Measurements from ENCODE around the gene ADGRB2. TPM values are rescaled to one million over a fixed set of nuclear protein-coding genes. Genes with fewer than 3 reads are reported as not detected.
A peak's percentile ranks its signal among the peaks of the same experiment; 100 is the strongest.

ADGRB2 gene
- total RNA-seq, 1 donor = 5.8 TPM

DNA sequence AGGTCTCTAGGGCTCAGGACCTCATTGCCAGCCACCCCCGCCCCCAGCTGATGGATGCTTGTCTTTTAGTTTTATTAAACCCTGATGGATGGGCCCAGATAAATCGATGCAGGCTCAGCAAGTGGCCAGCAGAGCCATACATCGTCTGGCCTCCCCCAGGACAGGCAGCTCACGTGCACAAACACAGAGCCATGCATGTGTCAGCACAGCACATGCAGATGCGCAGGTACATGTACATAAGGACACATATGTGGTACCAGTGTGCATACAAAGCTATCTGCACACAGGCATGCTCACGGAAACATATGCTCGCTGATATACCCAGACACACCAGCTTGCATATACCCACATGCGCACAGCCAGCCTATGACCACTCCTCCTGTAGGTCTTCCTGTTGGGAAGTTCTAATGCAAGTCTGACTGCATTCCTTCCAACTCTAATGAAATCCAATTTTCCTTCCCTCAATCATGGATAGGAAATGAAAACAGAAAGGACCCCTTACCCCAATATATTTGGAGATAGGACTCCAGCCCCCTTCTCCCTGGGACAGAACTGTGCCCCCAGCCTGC, 61.2 kb downstream of the ADGRB2 start:
- peak overlapping the region; percentile 77 for H3K4me3 ChIP-seq (ENCODE audit: insufficient read depth, low read length)
- H3K27me3 ChIP-seq (ENCODE audit: insufficient read depth, low read length) = no peaks in the 10 kb centered on the region
- no peaks in the 10 kb centered on the region for H3K9me3 ChIP-seq (ENCODE audit: low read depth, low read length)
- peaks cover 70% of the 10 kb centered on the region for H3K4me1 ChIP-seq (ENCODE audit: insufficient read depth, low read length)
- no peak overlapping the region for H2AFZ ChIP-seq (ENCODE audit: low read length)
- H3K36me3 ChIP-seq (ENCODE audit: insufficient read depth, low read length) = peaks cover 29% of the 10 kb centered on the region
- DNase-seq (ENCODE audit: insufficient read length, low spot score, missing footprints) = peak; percentile 65
- TF ChIP-seq, protein P1, sequence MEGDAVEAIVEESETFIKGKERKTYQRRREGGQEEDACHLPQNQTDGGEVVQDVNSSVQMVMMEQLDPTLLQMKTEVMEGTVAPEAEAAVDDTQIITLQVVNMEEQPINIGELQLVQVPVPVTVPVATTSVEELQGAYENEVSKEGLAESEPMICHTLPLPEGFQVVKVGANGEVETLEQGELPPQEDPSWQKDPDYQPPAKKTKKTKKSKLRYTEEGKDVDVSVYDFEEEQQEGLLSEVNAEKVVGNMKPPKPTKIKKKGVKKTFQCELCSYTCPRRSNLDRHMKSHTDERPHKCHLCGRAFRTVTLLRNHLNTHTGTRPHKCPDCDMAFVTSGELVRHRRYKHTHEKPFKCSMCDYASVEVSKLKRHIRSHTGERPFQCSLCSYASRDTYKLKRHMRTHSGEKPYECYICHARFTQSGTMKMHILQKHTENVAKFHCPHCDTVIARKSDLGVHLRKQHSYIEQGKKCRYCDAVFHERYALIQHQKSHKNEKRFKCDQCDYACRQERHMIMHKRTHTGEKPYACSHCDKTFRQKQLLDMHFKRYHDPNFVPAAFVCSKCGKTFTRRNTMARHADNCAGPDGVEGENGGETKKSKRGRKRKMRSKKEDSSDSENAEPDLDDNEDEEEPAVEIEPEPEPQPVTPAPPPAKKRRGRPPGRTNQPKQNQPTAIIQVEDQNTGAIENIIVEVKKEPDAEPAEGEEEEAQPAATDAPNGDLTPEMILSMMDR (IDR thresholded peaks at IDR 0.05; ENCODE audit: extremely low read depth, low read depth, low read length) = no peak
- peak overlapping the region; percentile 85 for H3K27ac ChIP-seq (ENCODE audit: low read depth, low read length)
- H4K20me1 ChIP-seq (ENCODE audit: insufficient read depth, low read length) = no peaks in the 10 kb centered on the region
- peak overlapping the region; percentile 92 for H3K4me2 ChIP-seq (ENCODE audit: insufficient read depth, low read length)
- H3K79me2 ChIP-seq (ENCODE audit: insufficient read depth, low read length) = peaks cover 35% of the 10 kb centered on the region

DNA sequence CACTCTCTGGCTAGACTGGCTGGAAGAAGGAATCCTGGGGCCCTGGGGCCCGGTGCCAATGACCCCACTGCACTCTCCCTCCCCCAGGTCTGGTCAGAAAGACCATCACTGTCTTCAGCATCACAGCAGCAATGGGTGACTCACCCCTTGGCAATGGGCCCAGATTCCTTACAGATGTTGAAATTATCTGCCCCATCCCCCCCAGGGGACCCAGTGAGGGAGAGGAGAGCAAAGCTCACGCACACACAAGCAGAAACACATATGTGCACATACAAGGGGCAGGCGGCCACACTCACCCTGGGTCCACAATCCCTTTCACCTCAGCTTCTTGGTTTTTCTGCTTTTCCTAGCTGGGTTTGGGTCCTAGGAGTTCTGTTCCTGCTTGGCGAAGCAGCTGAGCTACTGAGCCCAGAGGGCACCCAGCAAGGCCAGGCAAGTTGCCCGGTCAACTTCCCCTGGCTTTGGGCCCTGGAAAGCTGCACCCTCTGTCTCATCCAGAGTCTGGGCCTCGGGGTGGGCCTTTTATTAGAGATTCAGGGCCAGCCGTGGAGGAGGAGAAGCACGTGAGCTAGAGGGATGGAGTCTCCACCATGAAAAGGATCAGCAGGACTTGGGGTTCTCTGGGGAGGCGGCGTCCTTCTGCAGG, 62.9 kb downstream of the ADGRB2 start:
- Histone ChIP-seq H3K4me1 (ENCODE audit: insufficient read depth, low read length) (peaks cover 53% of the 10 kb centered on the region), H3K4me3 (ENCODE audit: insufficient read depth, low read length) (peak overlapping the region; percentile 77), H3K79me2 (ENCODE audit: insufficient read depth, low read length) (peaks cover 44% of the 10 kb centered on the region)

DNA sequence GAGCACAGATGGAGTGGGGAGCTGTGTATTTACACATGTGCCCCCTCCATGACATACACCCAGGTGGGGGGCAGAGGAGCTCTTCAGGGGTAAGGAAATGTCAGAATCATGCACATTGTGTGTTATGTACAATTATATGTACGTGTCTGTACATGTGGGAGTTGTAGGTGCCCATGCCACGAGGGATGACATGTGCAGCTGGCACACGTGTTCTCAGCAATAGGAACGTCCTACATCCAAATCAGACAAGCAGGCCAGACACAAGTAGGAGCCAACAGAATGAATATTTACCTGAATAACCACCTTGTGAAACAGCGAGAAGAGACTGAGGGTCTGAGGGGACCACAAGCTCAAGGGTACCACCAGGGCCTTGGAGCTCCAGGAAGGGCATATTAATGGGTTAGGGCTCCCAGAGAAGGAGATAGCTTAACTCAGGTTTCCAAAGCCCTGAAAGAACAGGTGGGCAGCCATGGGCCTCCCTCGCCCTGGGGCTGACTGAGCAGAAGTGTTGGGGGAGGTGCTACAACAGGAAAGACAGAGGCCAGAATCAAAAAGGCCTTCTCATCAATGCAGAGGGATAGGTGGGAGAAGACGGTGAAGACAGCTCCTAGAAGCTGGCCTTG, 63.6 kb downstream of the ADGRB2 start:
- Histone ChIP-seq H3K4me1 (ENCODE audit: insufficient read depth, low read length) (peaks cover 50% of the 10 kb centered on the region), H3K27me3 (ENCODE audit: insufficient read depth, low read length) (no peaks in the 10 kb centered on the region), H2AFZ (ENCODE audit: low read length) (no peak overlapping the region), H3K4me2 (ENCODE audit: insufficient read depth, low read length) (peak overlapping the region; percentile 92), H3K36me3 (ENCODE audit: insufficient read depth, low read length) (peaks cover 50% of the 10 kb centered on the region), H4K20me1 (ENCODE audit: insufficient read depth, low read length) (peaks cover under 1% of the 10 kb centered on the region), H3K9me3 (ENCODE audit: low read depth, low read length) (no peaks in the 10 kb centered on the region), H3K4me3 (ENCODE audit: insufficient read depth, low read length) (peak overlapping the region; percentile 4), H3K79me2 (ENCODE audit: insufficient read depth, low read length) (peaks cover 44% of the 10 kb centered on the region), H3K27ac (ENCODE audit: low read depth, low read length) (peak overlapping the region; percentile 82)
- DNase-seq (ENCODE audit: insufficient read length, low spot score, missing footprints) = peak; percentile 68
- TF ChIP-seq, protein P1 (IDR thresholded peaks at IDR 0.05; ENCODE audit: extremely low read depth, low read depth, low read length) = no peak

More for the DNA sequence above, 62.9 kb downstream of the ADGRB2 start:
- no peaks in the 10 kb centered on the region for H3K27me3 ChIP-seq (ENCODE audit: insufficient read depth, low read length)
- H3K4me2 ChIP-seq (ENCODE audit: insufficient read depth, low read length) = peak overlapping the region; percentile 92
- peak overlapping the region; percentile 82 for H3K27ac ChIP-seq (ENCODE audit: low read depth, low read length)
- no peaks in the 10 kb centered on the region for H3K9me3 ChIP-seq (ENCODE audit: low read depth, low read length)
- peaks cover 46% of the 10 kb centered on the region for H3K36me3 ChIP-seq (ENCODE audit: insufficient read depth, low read length)
- H4K20me1 ChIP-seq (ENCODE audit: insufficient read depth, low read length) = no peaks in the 10 kb centered on the region
- H2AFZ ChIP-seq (ENCODE audit: low read length) = peak overlapping the region; percentile 26
- TF ChIP-seq, protein P1 (IDR thresholded peaks at IDR 0.05; ENCODE audit: extremely low read depth, low read depth, low read length) = no peak
- DNase-seq (ENCODE audit: insufficient read length, low spot score, missing footprints) = peak; percentile 98

DNA sequence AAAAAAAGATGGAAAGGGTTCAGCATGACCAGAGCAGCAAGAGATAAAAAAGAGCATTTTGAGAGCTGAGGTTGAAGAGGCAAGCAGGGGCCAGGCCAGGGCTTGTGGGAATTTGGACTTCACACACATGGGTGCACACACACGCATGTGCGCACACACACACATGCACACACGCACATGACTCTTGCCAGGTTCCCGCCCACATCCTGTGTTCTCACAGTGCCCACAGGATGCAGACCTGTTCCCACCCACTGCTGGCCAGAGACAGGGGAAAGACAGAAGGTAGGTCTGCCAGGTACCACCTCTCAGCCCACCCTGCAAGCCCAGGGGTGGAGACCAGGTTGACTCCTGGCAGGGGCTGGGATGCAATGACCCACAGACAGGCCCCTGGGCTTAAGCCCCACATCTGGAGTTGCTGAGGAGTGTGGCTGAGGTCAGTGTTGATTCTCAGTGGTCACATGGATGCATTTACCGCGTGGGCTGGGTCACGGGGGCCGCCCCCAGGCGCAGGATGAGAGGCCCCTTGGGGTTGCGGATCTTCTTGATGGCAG, 64.7 kb downstream of the ADGRB2 start:
- H3K4me2 ChIP-seq (ENCODE audit: insufficient read depth, low read length) = no peak overlapping the region
- H3K79me2 ChIP-seq (ENCODE audit: insufficient read depth, low read length) = peaks cover 44% of the 10 kb centered on the region
- H3K4me3 ChIP-seq (ENCODE audit: insufficient read depth, low read length) = no peak overlapping the region
- peak; percentile 58 for DNase-seq (ENCODE audit: insufficient read length, low spot score, missing footprints)
- peaks cover 61% of the 10 kb centered on the region for H3K36me3 ChIP-seq (ENCODE audit: insufficient read depth, low read length)
- H4K20me1 ChIP-seq (ENCODE audit: insufficient read depth, low read length) = peaks cover 3% of the 10 kb centered on the region
- no peaks in the 10 kb centered on the region for H3K9me3 ChIP-seq (ENCODE audit: low read depth, low read length)
- TF ChIP-seq, protein P1 (IDR thresholded peaks at IDR 0.05; ENCODE audit: extremely low read depth, low read depth, low read length) = no peak
- H2AFZ ChIP-seq (ENCODE audit: low read length) = no peak overlapping the region
- no peaks in the 10 kb centered on the region for H3K27me3 ChIP-seq (ENCODE audit: insufficient read depth, low read length)
- peaks cover 41% of the 10 kb centered on the region for H3K4me1 ChIP-seq (ENCODE audit: insufficient read depth, low read length)
- H3K27ac ChIP-seq (ENCODE audit: low read depth, low read length) = no peak overlapping the region

Data from osteoblast (primary cell).